PC-9 (cell line): ENCODE data around the gene FCHO1.

Source experiments
- EZH2 ChIP-seq: fragments of 200-600 bp; sonication (generic); IDR thresholded peaks from 2 replicates; pipeline ENCODE4 v1.8.0; 2017; ENCODE audit warnings: antibody characterized with exemption, low read depth
- TF ChIP-seq, protein P1 (sequence below): fragments of 200-600 bp; sonication (generic); conservative IDR thresholded peaks from 2 replicates; pipeline ENCODE4 v1.6.1; 2017; ENCODE audit warnings: mixed run types, antibody characterized with exemption, mild to moderate bottlenecking, moderate library complexity

DNA sequence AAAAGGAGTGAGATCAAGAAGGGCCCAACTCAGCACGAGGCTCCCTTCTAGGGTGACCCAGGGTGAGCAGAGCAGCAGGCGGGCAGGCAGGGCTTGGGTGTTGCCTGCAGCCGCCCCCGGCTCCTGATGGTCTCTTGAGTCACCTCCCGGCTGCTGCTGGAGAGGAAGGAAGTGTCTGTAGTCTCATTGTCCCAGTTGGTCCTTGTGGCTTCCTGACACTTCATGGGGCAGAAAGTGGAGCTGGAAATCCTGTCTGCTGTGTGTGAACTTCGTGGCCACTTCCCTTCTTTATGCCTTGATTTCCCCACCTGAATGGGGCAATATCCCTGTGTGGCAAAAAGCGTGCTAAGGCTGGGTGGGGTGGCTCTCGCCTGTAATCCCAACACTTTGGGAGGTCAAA lies 29.5 kb upstream of the FCHO1 start:
- TF ChIP-seq, protein P1, sequence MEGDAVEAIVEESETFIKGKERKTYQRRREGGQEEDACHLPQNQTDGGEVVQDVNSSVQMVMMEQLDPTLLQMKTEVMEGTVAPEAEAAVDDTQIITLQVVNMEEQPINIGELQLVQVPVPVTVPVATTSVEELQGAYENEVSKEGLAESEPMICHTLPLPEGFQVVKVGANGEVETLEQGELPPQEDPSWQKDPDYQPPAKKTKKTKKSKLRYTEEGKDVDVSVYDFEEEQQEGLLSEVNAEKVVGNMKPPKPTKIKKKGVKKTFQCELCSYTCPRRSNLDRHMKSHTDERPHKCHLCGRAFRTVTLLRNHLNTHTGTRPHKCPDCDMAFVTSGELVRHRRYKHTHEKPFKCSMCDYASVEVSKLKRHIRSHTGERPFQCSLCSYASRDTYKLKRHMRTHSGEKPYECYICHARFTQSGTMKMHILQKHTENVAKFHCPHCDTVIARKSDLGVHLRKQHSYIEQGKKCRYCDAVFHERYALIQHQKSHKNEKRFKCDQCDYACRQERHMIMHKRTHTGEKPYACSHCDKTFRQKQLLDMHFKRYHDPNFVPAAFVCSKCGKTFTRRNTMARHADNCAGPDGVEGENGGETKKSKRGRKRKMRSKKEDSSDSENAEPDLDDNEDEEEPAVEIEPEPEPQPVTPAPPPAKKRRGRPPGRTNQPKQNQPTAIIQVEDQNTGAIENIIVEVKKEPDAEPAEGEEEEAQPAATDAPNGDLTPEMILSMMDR, result no peak
- TF ChIP-seq EZH2, result no peak
